Endodermal cell (in vitro differentiated cells): ENCODE data around the gene ACD. TPM values are rescaled to one million over a fixed set of nuclear protein-coding genes. Genes with fewer than 3 reads are reported as not detected.

Source experiments
- DNase-seq: peaks from one replicate; pipeline ENCODE4 v3.0.0-alpha.2; 2017
- H3K27ac ChIP-seq: 2 replicates; pipeline ENCODE4 v1.5.1; 2013; ENCODE audit warnings: mild to moderate bottlenecking, low read depth, low read length, moderate library complexity
- H3K27me3 ChIP-seq: 2 replicates; pipeline ENCODE4 v1.6.1; 2013; ENCODE audit warnings: mild to moderate bottlenecking, low read length, moderate library complexity; ENCODE audit not compliant: insufficient read depth, control insufficient read depth, poor library complexity, severe bottlenecking
- H3K36me3 ChIP-seq: 2 replicates; pipeline ENCODE4 v1.7.0; 2013; ENCODE audit warnings: mild to moderate bottlenecking, low read length, moderate library complexity; ENCODE audit not compliant: control insufficient read depth, insufficient read depth
- H3K4me1 ChIP-seq: one replicate; pipeline ENCODE4 v1.7.0; 2013; ENCODE audit warnings: low read length; ENCODE audit not compliant: control insufficient read depth, insufficient read depth
- H3K4me3 ChIP-seq: 2 replicates; pipeline ENCODE4 v1.5.1; 2013; ENCODE audit warnings: mild to moderate bottlenecking, low read length, moderate library complexity
- H3K9ac ChIP-seq: 2 replicates; pipeline ENCODE4 v1.6.1; 2013; ENCODE audit warnings: mild to moderate bottlenecking, low read length, moderate library complexity; ENCODE audit not compliant: poor library complexity, severe bottlenecking; ENCODE audit errors: extremely low read depth
- H3K9me3 ChIP-seq: 2 replicates; pipeline ENCODE4 v1.6.1; 2013; ENCODE audit warnings: mild to moderate bottlenecking, low read length, moderate library complexity; ENCODE audit not compliant: control insufficient read depth
- H3K27ac Mint-ChIP-seq: 2 replicates; pipeline ENCODE4 v1.8.0; 2020; ENCODE audit warnings: mixed read lengths
- H3K27me3 Mint-ChIP-seq: 2 replicates; pipeline ENCODE4 v1.8.0; 2021; ENCODE audit warnings: mild to moderate bottlenecking, mixed read lengths; ENCODE audit not compliant: insufficient read depth
- H3K36me3 Mint-ChIP-seq: 2 replicates; pipeline ENCODE4 v1.8.0; 2020; ENCODE audit warnings: low read depth, mixed read lengths
- H3K4me1 Mint-ChIP-seq: 2 replicates; pipeline ENCODE4 v1.8.0; 2020; ENCODE audit warnings: mixed read lengths
- H3K4me3 Mint-ChIP-seq: 2 replicates; pipeline ENCODE4 v1.8.0; 2020; ENCODE audit warnings: mild to moderate bottlenecking, moderate library complexity, mixed read lengths
- H3K9me3 Mint-ChIP-seq: 2 replicates; pipeline ENCODE4 v1.8.0; 2020; ENCODE audit warnings: mild to moderate bottlenecking, mixed read lengths
- WGBS, 2 experiments: methylation state at CpG; one replicate each; pipeline versions ENCODE4 v1.1.5 to v1.1.7; 2013; ENCODE audit warnings: missing lambda C conversion rate in 2 of 2, mixed read lengths in 1 of 2; ENCODE audit not compliant: insufficient coverage in 1 of 2, insufficient read length in 1 of 2; 5-methylcytosine and 5-hydroxymethylcytosine counted together
- total RNA-seq, 2 donors: library from RNA; stranded (reverse); fragmentation: NEBNext Ultra II Directional in 1 of 2; extraction: Animal tissue kit (Norgen Biotek cat#: 25700) in 1 of 2; gene quantifications; 2 replicates in 1 of 2; 3 replicates in 1 of 2; pipeline ENCODE4 v1.2.1, GENCODE V29; 2021
- TF ChIP-seq, protein P1 (sequence below): fragments of 200-600 bp; sonication (generic); conservative IDR thresholded peaks from 2 replicates; pipeline ENCODE4 v1.5.0; 2021; ENCODE audit warnings: antibody characterized with exemption, mild to moderate bottlenecking

Gene ACD
- total RNA-seq, 2 donors from 2014 or later, result 39.3 to 41.5 TPM

DNA sequence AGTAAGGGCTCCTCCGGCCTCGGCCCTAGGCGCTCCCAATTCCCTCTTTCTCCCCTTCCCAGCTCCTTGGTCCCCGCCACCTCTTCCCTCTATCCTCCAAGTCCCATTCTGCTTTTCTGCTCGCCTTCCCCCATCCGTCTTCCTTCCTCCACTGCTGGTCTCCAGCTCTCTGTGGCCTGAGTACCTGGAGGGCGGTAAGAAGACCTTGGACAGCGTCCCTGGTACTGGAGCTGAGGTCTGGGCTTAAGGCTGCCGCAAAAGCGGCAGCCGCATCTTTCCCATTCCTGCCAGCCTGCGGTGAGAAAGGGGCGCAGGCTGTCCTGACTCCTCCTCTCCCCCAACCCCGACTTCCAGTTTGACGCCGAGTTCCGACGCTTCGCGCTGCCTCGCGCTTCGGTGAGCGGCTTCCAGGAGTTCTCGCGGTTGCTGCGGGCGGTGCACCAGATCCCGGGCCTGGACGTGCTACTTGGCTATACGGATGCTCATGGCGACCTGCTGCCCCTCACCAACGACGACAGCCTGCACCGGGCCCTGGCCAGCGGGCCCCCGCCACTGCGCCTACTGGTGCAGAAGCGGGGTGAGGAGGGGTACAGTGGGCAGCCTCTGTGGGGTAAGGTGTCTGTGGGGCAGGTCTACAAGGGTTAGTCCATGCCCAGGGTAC is 1.2 kb upstream of the ACD start:
- peak overlapping the region; percentile 94 for H3K27ac Mint-ChIP-seq
- H3K9me3 Mint-ChIP-seq, result no peaks in the 10 kb centered on the region
- Histone ChIP-seq H3K9me3 (no peaks in the 10 kb centered on the region), H3K36me3 (peaks cover 19% of the 10 kb centered on the region), H3K27ac (peak overlapping the region; percentile 83), H3K4me3 (peak overlapping the region; percentile 71), H3K27me3 (no peaks in the 10 kb centered on the region), H3K4me1 (peaks cover 8% of the 10 kb centered on the region), H3K9ac (no peak overlapping the region)
- H3K4me3 Mint-ChIP-seq, result peak overlapping the region; percentile 81
- TF ChIP-seq, protein P1, sequence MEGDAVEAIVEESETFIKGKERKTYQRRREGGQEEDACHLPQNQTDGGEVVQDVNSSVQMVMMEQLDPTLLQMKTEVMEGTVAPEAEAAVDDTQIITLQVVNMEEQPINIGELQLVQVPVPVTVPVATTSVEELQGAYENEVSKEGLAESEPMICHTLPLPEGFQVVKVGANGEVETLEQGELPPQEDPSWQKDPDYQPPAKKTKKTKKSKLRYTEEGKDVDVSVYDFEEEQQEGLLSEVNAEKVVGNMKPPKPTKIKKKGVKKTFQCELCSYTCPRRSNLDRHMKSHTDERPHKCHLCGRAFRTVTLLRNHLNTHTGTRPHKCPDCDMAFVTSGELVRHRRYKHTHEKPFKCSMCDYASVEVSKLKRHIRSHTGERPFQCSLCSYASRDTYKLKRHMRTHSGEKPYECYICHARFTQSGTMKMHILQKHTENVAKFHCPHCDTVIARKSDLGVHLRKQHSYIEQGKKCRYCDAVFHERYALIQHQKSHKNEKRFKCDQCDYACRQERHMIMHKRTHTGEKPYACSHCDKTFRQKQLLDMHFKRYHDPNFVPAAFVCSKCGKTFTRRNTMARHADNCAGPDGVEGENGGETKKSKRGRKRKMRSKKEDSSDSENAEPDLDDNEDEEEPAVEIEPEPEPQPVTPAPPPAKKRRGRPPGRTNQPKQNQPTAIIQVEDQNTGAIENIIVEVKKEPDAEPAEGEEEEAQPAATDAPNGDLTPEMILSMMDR, result no peak
- H3K27me3 Mint-ChIP-seq, result peaks cover 6% of the 10 kb centered on the region
- H3K4me1 Mint-ChIP-seq, result peaks cover 7% of the 10 kb centered on the region
- H3K36me3 Mint-ChIP-seq, result peaks cover 13% of the 10 kb centered on the region
- 2 to 12% methylated on average over 22 to 39 of the region's 39 CpGs for WGBS, 2 experiments
- DNase-seq, result peak; percentile 89

DNA sequence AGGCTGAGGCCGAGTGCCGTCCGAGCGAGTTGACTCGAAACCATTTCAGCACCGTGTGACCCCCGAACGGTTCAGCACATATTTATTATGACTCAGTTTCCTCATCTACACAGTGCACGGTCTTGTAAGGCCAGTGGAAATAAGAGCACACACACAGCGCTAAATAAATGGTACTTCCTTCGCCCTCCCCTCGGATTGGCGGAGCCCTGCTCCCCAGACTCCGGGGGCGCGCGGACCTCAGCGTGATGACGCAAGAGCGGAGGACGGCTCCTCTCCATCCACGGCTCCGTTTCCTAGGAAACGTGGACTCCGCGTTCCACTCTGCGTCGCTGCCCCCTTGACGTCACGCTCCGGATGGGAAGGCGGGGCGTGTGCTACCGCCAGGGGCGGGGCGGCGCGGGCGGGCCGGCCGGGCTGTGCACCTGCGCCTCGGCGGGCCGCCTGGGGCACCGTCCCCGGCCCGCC is 536 bp upstream of the ACD start, which contains the start of gene PARD6A:
TSS of gene PARD6A (plus strand) at position 397 of the 465 bp plus-strand sequence. CDS start 79 bp downstream, outside the sequence.
- WGBS, 2 experiments, result 1% methylated on average over 28 to 48 of the region's 48 CpGs
- Histone ChIP-seq H3K4me3 (peak within 1 kb of the TSS; percentile 93), H3K9me3 (no peaks in the 10 kb centered on the region), H3K4me1 (peaks cover 8% of the 10 kb centered on the region), H3K9ac (peak within 1 kb of the TSS; percentile 78), H3K36me3 (peaks cover 19% of the 10 kb centered on the region), H3K27me3 (no peaks in the 10 kb centered on the region), H3K27ac (peak within 1 kb of the TSS; percentile 83)
- peaks cover 7% of the 10 kb centered on the region for H3K4me1 Mint-ChIP-seq
- peak within 1 kb of the TSS; percentile 96 for H3K27ac Mint-ChIP-seq
- peak; percentile 95 for DNase-seq
- H3K36me3 Mint-ChIP-seq, result peaks cover 14% of the 10 kb centered on the region
- no peaks in the 10 kb centered on the region for H3K9me3 Mint-ChIP-seq
- TF ChIP-seq, protein P1, result no peak
- H3K27me3 Mint-ChIP-seq, result peaks cover 7% of the 10 kb centered on the region
- H3K4me3 Mint-ChIP-seq, result peak within 1 kb of the TSS; percentile 81

DNA sequence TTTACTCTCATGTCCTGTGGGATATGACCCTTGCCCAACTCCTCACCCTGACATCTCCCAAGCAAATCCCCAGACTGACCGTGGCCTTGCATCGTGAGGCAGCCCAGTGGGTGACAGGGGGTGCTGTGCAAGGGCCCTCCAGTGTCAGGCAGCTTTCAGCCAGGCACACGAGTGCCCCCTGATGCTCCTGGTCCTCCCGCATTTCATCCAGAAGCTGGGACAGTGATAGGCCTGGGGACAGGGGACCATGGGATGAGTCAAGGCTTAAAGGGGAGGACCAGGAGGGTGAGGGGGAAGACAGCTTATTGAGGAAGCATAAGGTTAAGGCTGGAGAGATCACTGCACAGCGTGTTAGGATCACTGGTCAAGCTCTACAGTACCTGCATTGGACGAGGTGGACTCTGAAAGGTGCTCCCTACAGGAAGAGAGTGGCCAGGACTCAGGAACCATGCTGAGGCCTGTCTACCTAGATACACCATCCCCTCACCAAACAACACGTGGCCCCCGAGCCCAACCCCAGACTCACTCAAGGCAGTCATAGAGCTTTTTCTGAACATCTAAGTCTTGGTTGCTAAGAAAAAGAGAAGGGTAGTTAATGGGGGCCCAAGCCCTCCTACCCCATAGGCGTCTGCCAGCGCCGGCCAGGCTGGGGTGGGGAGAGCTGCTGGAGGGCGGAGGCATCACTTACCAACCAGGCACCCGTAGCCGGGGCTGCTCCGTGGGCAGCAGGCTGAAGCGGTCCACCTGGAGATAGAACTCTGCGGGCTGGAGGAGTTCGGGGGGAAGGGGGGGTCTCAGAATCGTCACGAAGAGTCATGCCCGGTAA is 998 bp downstream of the ACD start:
- WGBS, 2 experiments, result 47 to 92% methylated on average over 6 to 21 of the region's 21 CpGs
- H3K9me3 Mint-ChIP-seq, result no peaks in the 10 kb centered on the region
- Histone ChIP-seq H3K4me1 (peaks cover 8% of the 10 kb centered on the region), H3K9ac (no peak overlapping the region), H3K4me3 (peak overlapping the region; percentile 93), H3K27me3 (no peaks in the 10 kb centered on the region), H3K36me3 (peaks cover 19% of the 10 kb centered on the region), H3K9me3 (no peaks in the 10 kb centered on the region), H3K27ac (no peak overlapping the region)
- TF ChIP-seq, protein P1, result no peak
- peaks cover 8% of the 10 kb centered on the region for H3K36me3 Mint-ChIP-seq
- no peak overlapping the region for H3K27ac Mint-ChIP-seq
- H3K4me1 Mint-ChIP-seq, result peaks cover 7% of the 10 kb centered on the region
- DNase-seq, result no peak
- H3K4me3 Mint-ChIP-seq, result peak overlapping the region; percentile 81
- H3K27me3 Mint-ChIP-seq, result peaks cover 16% of the 10 kb centered on the region
